A673 (cell line): ENCODE measurements around the gene ERO1B. TPM values are rescaled to one million over a fixed set of nuclear protein-coding genes. Genes with fewer than 3 reads are reported as not detected.

Experiments used
- BruUV-seq: library from RNA; stranded (reverse); fragments of 400-500 nt; replicated peaks from 2 replicates; lab custom pipeline; 2021; lab: Mats Ljungman, UMichigan
- CTCF ChIA-PET: fragments of 300-600 bp; sonication (Branson Sonifier 250); formaldehyde crosslinking; loops from one replicate; lab custom pipeline; 2022; ENCODE audit warnings: antibody characterized with exemption; lab: Charles Lee
- POLR2A ChIA-PET: fragments of 300-600 bp; sonication (Branson Sonifier 250); formaldehyde crosslinking; loops from one replicate; lab custom pipeline; 2022; ENCODE audit warnings: antibody characterized with exemption; ENCODE audit not compliant: low non-redundant PET; lab: Charles Lee
- DNase-seq: peaks from one replicate; pipeline ENCODE4 v3.0.0-alpha.2; 2015; ENCODE audit warnings: low spot score
- H3K27ac ChIP-seq: fragments of 200-600 bp; sonication (generic); 2 replicates; pipeline ENCODE4 v1.5.1; 2016; ENCODE audit warnings: mixed run types, low read depth, mild to moderate bottlenecking, mixed read lengths, antibody characterized with exemption, low read length; ENCODE audit not compliant: poor library complexity, severe bottlenecking
- H3K27me3 ChIP-seq: fragments of 200-600 bp; sonication (generic); replicated peaks from 2 replicates; pipeline ENCODE4 v1.6.1; 2017; ENCODE audit warnings: mixed run types, low read depth, mild to moderate bottlenecking, mixed read lengths, antibody characterized with exemption, low read length; ENCODE audit not compliant: insufficient read depth, poor library complexity
- H3K36me3 ChIP-seq: fragments of 200-600 bp; sonication (generic); 2 replicates; pipeline ENCODE4 v1.6.1; 2016; ENCODE audit warnings: mixed run types, mild to moderate bottlenecking, mixed read lengths, antibody characterized with exemption, low read length; ENCODE audit not compliant: insufficient read depth, poor library complexity, severe bottlenecking
- H3K4me1 ChIP-seq: fragments of 200-600 bp; sonication (generic); 2 replicates; pipeline ENCODE4 v1.6.1; 2017; ENCODE audit warnings: mixed run types, mild to moderate bottlenecking, mixed read lengths, antibody characterized with exemption, low read length; ENCODE audit not compliant: insufficient read depth, poor library complexity, severe bottlenecking
- H3K4me3 ChIP-seq: fragments of 200-600 bp; sonication (generic); 2 replicates; pipeline ENCODE4 v1.5.1; 2016; ENCODE audit warnings: low read depth, mixed run types, mild to moderate bottlenecking, mixed read lengths, low read length; ENCODE audit not compliant: poor library complexity, severe bottlenecking
- H3K9me3 ChIP-seq: fragments of 200-600 bp; sonication (generic); 2 replicates; pipeline ENCODE4 v1.6.1; 2016; ENCODE audit warnings: mixed run types, low read depth, mild to moderate bottlenecking, mixed read lengths, antibody characterized with exemption, low read length; ENCODE audit not compliant: poor library complexity, severe bottlenecking
- EZH2 ChIP-seq: fragments of 200-600 bp; sonication (generic); IDR thresholded peaks from 2 replicates; pipeline ENCODE4 v1.6.1; 2017; ENCODE audit warnings: borderline replicate concordance, low read depth, mild to moderate bottlenecking, mixed read lengths, antibody characterized with exemption, low read length; ENCODE audit not compliant: poor library complexity, severe bottlenecking
- intact Hi-C: fragments of 100-400 bp; cut with micrococcal nuclease; formaldehyde crosslinking; loops from one replicate; pipeline ENCODE4 v1.10.0; 2022; ENCODE audit not compliant: unreplicated experiment
- total RNA-seq: library from RNA; stranded (reverse); gene quantifications from 2 replicates; pipeline ENCODE4 v1.2.3, GENCODE V29; 2021
- TF ChIP-seq, protein P1 (sequence below): fragments of 300-800, 200-600 bp; sonication (generic); conservative IDR thresholded peaks from 2 replicates; pipeline ENCODE4 v1.5.1; 2017; ENCODE audit warnings: low read depth, mild to moderate bottlenecking, antibody characterized with exemption, low read length, moderate library complexity, mixed read lengths

The ERO1B gene
- total RNA-seq, 1 experiment from 2014 or later: 3.4 TPM

- TF ChIP-seq, protein P1, sequence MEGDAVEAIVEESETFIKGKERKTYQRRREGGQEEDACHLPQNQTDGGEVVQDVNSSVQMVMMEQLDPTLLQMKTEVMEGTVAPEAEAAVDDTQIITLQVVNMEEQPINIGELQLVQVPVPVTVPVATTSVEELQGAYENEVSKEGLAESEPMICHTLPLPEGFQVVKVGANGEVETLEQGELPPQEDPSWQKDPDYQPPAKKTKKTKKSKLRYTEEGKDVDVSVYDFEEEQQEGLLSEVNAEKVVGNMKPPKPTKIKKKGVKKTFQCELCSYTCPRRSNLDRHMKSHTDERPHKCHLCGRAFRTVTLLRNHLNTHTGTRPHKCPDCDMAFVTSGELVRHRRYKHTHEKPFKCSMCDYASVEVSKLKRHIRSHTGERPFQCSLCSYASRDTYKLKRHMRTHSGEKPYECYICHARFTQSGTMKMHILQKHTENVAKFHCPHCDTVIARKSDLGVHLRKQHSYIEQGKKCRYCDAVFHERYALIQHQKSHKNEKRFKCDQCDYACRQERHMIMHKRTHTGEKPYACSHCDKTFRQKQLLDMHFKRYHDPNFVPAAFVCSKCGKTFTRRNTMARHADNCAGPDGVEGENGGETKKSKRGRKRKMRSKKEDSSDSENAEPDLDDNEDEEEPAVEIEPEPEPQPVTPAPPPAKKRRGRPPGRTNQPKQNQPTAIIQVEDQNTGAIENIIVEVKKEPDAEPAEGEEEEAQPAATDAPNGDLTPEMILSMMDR: no peak
- no peak for TF ChIP-seq EZH2
- H3K36me3 ChIP-seq: no peaks in the 10 kb centered on the region
- BruUV-seq: TSS peak; percentile 34
- POLR2A ChIA-PET: no interaction called here
- CTCF ChIA-PET: no interaction called here
- H3K4me3 ChIP-seq: peak overlapping the region; percentile 72
- no peak for DNase-seq
- H3K4me1 ChIP-seq: no peaks in the 10 kb centered on the region
- H3K9me3 ChIP-seq: no peaks in the 10 kb centered on the region
- intact Hi-C loops: no loop called here
- no peaks in the 10 kb centered on the region for H3K27me3 ChIP-seq
- no peak overlapping the region for H3K27ac ChIP-seq
These were observed 1.1 kb downstream of the ERO1B start for GRCh38 chr1:236280438-236281197.

DNA sequence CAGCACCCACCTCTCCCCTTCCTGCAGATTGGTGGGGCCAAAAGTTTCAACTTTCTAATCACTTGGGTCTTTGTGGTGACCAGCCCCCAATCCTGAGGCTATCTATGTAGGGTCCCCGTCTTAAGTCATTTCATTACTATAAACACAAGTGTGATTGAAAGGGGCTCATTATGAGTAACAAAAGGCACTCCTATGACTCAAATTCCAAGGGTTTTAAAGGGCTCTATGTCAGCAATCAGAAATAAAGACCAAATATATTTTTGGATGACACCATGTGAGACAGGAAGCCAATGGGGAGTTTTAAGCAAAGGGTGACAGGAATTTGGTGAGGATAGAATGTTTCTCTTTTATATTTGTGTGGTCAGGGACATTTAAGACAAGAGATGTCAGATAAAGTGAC is 6.2 kb downstream of the ERO1B start:
- TF ChIP-seq, protein P1: no peak
- TF ChIP-seq EZH2: no peak
- BruUV-seq: no TSS peak
- H3K4me3 ChIP-seq: no peak overlapping the region
- H3K4me1 ChIP-seq: no peaks in the 10 kb centered on the region
- ChIA-PET CTCF (no interaction called here), POLR2A (no interaction called here)
- DNase-seq: no peak
- no peak overlapping the region for H3K27ac ChIP-seq
- intact Hi-C loops: no loop called here
- no peaks in the 10 kb centered on the region for H3K36me3 ChIP-seq
- H3K27me3 ChIP-seq: no peaks in the 10 kb centered on the region
- no peaks in the 10 kb centered on the region for H3K9me3 ChIP-seq

- ChIA-PET CTCF (no interaction called here), POLR2A (no interaction called here)
- Histone ChIP-seq H3K4me1 (no peaks in the 10 kb centered on the region), H3K36me3 (no peaks in the 10 kb centered on the region), H3K4me3 (no peak overlapping the region), H3K27me3 (no peaks in the 10 kb centered on the region), H3K9me3 (no peaks in the 10 kb centered on the region), H3K27ac (no peak overlapping the region)
- DNase-seq: no peak
- TF ChIP-seq, protein P1: no peak
- no peak for TF ChIP-seq EZH2
- BruUV-seq: no TSS peak
- intact Hi-C loops: no loop called here
These were observed 6.7 kb downstream of the ERO1B start for GRCh38 chr1:236275061-236275460.
